ENCODE measurements around the gene TBC1D14. TPM values are rescaled to one million over a fixed set of nuclear protein-coding genes. Genes with fewer than 3 reads are reported as not detected.
A peak's percentile ranks its signal among the peaks of the same experiment; 100 is the strongest.

The TBC1D14 gene
- total and polyA plus RNA-seq, 3 donors from 2014 or later = 78.0 to 98.8 (median 87.6) TPM

DNA sequence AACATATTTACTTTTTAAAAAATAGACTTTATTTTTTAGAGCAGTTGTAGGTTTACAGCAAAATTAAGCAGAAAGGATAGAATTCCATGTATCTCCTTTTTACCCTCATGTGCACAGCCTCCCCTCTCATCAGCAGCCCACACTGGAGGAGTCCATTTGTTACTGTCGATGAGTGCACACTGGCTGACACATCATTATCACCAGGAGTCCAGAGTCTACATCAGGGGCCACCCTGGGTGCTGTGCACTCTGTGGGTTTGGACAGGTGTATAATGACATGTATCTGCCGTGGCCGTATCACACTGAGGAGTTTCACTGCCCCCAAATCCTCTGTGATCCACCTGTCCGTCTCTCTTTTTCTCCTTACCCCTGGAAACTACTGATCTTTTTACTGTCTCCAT is 26.3 kb downstream of the TBC1D14 start:
- no peak for DNase-seq
- Histone ChIP-seq H3K27ac (no peak overlapping the region), H3K4me1 (no peaks in the 10 kb centered on the region), H3K4me3 (no peak overlapping the region), H3K9me3 (no peaks in the 10 kb centered on the region), H3K27me3 (no peaks in the 10 kb centered on the region), H3K36me3 (ENCODE audit: low read depth, missing control alignments) (no peaks in the 10 kb centered on the region)
- intact Hi-C loops (cut with DNase I; ENCODE audit: low total_unique reads) = no loop called here
- 84 to 96% methylated on average over 4 of the region's 4 CpGs for WGBS, 2 donors
- TF ChIP-seq, protein P1, sequence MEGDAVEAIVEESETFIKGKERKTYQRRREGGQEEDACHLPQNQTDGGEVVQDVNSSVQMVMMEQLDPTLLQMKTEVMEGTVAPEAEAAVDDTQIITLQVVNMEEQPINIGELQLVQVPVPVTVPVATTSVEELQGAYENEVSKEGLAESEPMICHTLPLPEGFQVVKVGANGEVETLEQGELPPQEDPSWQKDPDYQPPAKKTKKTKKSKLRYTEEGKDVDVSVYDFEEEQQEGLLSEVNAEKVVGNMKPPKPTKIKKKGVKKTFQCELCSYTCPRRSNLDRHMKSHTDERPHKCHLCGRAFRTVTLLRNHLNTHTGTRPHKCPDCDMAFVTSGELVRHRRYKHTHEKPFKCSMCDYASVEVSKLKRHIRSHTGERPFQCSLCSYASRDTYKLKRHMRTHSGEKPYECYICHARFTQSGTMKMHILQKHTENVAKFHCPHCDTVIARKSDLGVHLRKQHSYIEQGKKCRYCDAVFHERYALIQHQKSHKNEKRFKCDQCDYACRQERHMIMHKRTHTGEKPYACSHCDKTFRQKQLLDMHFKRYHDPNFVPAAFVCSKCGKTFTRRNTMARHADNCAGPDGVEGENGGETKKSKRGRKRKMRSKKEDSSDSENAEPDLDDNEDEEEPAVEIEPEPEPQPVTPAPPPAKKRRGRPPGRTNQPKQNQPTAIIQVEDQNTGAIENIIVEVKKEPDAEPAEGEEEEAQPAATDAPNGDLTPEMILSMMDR (IDR thresholded peaks at IDR 0.05) = no peak
- no peak for TF ChIP-seq POLR2A (IDR thresholded peaks at IDR 0.05)

DNA sequence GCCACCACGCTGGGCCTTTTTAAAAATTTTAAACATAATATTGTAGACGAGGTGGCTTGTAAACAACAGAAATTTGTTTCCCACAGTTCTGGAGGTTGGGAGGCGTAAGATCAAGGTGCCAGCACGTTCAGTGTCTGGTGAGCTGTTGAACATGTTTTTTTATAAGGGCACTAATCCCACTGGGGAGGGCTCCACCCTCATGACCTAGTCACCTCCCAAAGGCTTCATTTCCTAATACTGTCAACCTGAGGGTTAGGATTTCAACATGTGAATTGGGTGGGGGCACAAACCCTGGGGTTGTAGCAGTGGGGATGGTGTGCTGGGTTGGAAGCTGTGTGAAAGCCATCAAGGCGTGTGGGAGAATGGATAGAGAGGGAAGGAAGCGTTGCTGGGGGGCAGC is 27.6 kb downstream of the TBC1D14 start:
- WGBS, 2 donors = 85 to 96% methylated on average over 6 of the region's 6 CpGs
- DNase-seq = no peak
- Histone ChIP-seq H3K36me3 (ENCODE audit: low read depth, missing control alignments) (no peaks in the 10 kb centered on the region), H3K27ac (no peak overlapping the region), H3K27me3 (no peaks in the 10 kb centered on the region), H3K4me3 (no peak overlapping the region), H3K9me3 (no peaks in the 10 kb centered on the region), H3K4me1 (no peaks in the 10 kb centered on the region)
- no peak for TF ChIP-seq POLR2A (IDR thresholded peaks at IDR 0.05)
- TF ChIP-seq, protein P1 (IDR thresholded peaks at IDR 0.05) = no peak
- intact Hi-C loops (cut with DNase I; ENCODE audit: low total_unique reads) = no loop called here

DNA sequence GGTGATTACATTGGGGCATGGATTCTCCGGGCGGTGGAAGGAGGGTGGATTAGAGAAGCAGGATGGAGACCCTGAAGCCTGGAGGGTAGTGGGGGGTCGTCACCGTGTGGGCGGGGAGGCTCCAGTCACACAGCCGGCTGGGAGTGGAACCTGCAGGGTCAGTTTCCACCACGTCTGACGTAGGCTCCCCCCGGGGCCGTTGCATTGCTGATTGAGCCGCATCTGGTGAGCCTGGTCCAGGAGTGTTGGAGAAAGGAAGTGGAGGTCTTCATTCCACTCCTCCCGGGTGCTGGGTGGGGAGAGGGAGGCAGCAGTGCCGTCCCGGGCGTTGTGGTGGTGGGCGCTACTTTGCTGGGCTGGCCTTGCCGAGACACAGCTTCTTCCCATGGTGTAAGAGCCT is 28.1 kb downstream of the TBC1D14 start:
- Histone ChIP-seq H3K4me1 (no peaks in the 10 kb centered on the region), H3K27ac (no peak overlapping the region), H3K9me3 (no peaks in the 10 kb centered on the region), H3K27me3 (no peaks in the 10 kb centered on the region), H3K4me3 (no peak overlapping the region), H3K36me3 (ENCODE audit: low read depth, missing control alignments) (no peaks in the 10 kb centered on the region)
- intact Hi-C loops (cut with DNase I; ENCODE audit: low total_unique reads) = no loop called here
- DNase-seq = no peak
- no peak for TF ChIP-seq POLR2A (IDR thresholded peaks at IDR 0.05)
- TF ChIP-seq, protein P1 (IDR thresholded peaks at IDR 0.05) = no peak
- 80 to 88% methylated on average over 8 to 17 of the region's 17 CpGs for WGBS, 2 donors

DNA sequence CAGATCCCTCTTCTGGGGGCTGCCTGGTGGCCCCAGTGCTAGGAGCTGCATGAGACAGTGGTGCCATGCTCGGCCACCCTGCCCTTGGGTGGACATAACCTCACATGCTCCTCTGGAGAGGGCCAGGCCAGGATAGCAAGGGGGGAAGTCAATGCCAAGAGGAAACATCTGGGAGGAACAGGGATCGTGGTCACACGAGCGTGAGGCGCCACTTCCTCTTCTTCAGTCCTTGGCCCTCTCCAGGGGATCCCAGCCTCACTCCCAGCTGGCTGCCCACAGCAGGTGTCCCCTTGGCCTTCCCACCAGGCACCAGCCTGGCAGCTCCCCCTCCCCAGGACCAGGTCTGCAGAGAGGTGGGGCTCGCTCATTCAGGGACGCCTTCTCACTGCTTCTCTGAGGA is 28.6 kb downstream of the TBC1D14 start:
- Histone ChIP-seq H3K27me3 (no peaks in the 10 kb centered on the region), H3K4me3 (no peak overlapping the region), H3K4me1 (no peaks in the 10 kb centered on the region), H3K27ac (no peak overlapping the region), H3K36me3 (ENCODE audit: low read depth, missing control alignments) (no peaks in the 10 kb centered on the region), H3K9me3 (no peaks in the 10 kb centered on the region)
- TF ChIP-seq POLR2A (IDR thresholded peaks at IDR 0.05) = no peak
- TF ChIP-seq, protein P1 (IDR thresholded peaks at IDR 0.05) = no peak
- intact Hi-C loops (cut with DNase I; ENCODE audit: low total_unique reads) = no loop called here
- 64 to 82% methylated on average over 6 to 7 of the region's 7 CpGs for WGBS, 2 donors
- peak; percentile 32 for DNase-seq

DNA sequence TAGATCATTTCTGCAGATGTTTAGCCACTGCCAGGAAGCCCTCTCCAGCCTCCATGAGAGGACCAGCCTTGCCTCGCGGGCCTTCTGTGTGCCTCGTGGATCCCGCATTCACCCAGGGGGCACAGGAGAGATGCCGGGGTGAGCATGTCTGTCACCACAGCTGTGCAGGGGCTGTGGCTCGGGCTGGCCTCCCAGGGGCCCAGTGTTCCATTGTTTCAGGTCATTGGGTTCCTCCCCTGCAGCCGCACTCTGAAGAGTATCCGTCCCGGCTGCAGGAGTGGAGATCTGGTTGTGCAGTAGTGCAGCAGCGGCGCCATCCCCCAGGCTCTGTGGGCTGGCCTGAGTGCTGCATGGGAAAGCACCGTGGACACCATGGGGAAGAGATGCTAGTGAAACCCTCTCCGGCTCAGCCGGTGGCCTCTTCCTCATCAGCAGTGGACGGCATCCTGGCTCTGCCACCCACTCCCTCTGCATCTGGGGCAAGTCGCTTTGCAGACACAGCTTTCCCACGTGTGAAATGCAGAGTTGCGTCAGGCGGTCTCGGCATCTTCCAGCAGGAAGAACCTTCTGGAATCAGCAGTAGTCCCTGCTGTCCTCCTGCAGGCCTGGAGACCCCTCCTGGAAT is 29.1 kb downstream of the TBC1D14 start:
- Histone ChIP-seq H3K27ac (no peak overlapping the region), H3K36me3 (ENCODE audit: low read depth, missing control alignments) (no peaks in the 10 kb centered on the region), H3K9me3 (no peaks in the 10 kb centered on the region), H3K27me3 (no peaks in the 10 kb centered on the region), H3K4me1 (no peaks in the 10 kb centered on the region), H3K4me3 (no peak overlapping the region)
- DNase-seq = peak; percentile 22
- 71 to 96% methylated on average over 8 to 17 of the region's 20 CpGs for WGBS, 2 donors
- TF ChIP-seq, protein P1 (IDR thresholded peaks at IDR 0.05) = no peak
- no peak for TF ChIP-seq POLR2A (IDR thresholded peaks at IDR 0.05)
- intact Hi-C loops (cut with DNase I; ENCODE audit: low total_unique reads) = no loop called here

All from testis (tissue), 3 donors.